GM13976 (cell line): ENCODE results near the gene KPTN.

ENCODE experiments used
- DNase-seq: peaks from one replicate; pipeline ENCODE4 v3.0.0; 2012; ENCODE audit warnings: low spot score
- in situ Hi-C: fragments of 300-500 bp; cut with MboI; formaldehyde crosslinking; loops from one replicate; pipeline ENCODE4 v1.12.0; 2022; ENCODE audit warnings: low sequenced_read_pairs, mixed read lengths, inconsistent platforms; ENCODE audit not compliant: unreplicated experiment
- TF ChIP-seq, protein P1 (sequence below): IDR thresholded peaks from 2 replicates; pipeline ENCODE4 v1.5.1; 2012; ENCODE audit warnings: borderline replicate concordance, mild to moderate bottlenecking; ENCODE audit not compliant: insufficient read depth; ENCODE audit errors: extremely low read depth, missing control alignments, control extremely low read depth

Gene KPTN

DNA sequence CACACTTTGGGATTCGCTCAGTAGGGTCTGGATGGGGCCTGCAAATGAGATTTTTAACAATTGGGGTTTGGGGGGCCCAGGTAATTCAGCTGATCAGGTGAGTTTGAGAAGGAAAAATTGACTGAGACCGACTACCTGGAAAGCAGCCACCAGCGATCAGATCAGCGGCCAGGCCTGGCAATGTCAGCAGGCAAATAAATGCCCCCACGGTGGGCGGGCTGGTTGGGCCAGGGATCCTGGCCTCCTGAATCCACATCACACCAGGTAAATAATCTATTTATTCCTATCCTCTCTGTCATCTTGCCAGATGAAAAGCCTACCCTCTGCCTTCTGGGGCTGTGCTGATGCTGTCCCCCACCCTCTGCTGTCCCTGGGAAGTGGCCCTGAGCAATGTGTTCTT is 21.5 kb upstream of the KPTN start:
- in situ Hi-C loops = no loop called here

DNA sequence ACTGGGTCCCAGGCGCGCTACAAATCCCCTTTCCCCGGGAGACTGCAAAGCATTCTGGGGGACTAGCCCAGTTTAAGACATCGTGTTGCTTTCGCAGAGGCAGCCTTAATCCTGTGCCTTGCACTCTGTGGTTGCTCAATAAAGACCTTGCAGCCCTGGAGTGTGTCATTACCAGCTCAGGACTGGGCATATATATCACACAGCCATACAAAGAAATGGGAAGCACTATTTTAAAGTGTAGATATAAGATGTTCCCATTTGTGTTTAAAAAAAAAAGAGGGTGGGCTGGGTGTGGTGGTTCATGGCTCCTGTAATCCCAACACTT is 19.8 kb upstream of the KPTN start:
- TF ChIP-seq, protein P1, sequence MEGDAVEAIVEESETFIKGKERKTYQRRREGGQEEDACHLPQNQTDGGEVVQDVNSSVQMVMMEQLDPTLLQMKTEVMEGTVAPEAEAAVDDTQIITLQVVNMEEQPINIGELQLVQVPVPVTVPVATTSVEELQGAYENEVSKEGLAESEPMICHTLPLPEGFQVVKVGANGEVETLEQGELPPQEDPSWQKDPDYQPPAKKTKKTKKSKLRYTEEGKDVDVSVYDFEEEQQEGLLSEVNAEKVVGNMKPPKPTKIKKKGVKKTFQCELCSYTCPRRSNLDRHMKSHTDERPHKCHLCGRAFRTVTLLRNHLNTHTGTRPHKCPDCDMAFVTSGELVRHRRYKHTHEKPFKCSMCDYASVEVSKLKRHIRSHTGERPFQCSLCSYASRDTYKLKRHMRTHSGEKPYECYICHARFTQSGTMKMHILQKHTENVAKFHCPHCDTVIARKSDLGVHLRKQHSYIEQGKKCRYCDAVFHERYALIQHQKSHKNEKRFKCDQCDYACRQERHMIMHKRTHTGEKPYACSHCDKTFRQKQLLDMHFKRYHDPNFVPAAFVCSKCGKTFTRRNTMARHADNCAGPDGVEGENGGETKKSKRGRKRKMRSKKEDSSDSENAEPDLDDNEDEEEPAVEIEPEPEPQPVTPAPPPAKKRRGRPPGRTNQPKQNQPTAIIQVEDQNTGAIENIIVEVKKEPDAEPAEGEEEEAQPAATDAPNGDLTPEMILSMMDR = no peak
- in situ Hi-C loops = no loop called here
- DNase-seq = no peak

More for the DNA sequence above, 21.5 kb upstream of the KPTN start:
- TF ChIP-seq, protein P1 = no peak
- no peak for DNase-seq

DNA sequence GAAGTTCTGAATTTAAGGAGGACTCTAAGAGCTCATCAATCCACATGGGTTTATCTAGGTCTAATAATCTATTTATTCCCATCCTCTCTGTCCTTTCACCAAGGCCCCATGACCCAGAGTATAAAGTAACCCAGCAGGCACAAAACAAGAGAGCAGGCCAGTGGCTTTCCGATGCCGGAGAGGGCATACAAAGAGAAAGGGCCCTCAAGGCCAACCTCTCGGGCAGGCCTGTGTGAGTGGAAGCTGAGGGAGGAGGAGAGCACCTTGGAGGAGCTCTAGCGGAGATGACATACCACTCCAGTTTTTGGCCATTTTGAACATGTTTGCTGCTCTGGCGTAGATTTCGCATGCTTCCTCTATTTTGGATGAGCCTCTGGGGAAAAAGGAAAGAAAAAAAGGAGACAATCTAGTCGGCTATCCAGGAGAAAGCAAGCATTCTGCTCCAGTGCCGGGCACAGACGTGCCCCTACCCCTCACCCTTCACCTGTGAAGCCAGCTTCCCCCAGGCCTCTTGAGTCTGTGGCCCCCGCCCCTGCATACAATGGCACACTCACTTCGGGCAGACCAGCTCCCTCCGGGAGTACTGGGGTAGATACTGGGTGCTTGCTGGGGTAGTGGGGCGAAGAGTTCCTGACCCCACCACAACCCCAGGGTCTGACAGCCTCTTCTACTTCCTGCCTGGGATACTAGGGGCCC is 19.3 kb upstream of the KPTN start:
- DNase-seq = no peak
- TF ChIP-seq, protein P1 = no peak
- in situ Hi-C loops = no loop called here

DNA sequence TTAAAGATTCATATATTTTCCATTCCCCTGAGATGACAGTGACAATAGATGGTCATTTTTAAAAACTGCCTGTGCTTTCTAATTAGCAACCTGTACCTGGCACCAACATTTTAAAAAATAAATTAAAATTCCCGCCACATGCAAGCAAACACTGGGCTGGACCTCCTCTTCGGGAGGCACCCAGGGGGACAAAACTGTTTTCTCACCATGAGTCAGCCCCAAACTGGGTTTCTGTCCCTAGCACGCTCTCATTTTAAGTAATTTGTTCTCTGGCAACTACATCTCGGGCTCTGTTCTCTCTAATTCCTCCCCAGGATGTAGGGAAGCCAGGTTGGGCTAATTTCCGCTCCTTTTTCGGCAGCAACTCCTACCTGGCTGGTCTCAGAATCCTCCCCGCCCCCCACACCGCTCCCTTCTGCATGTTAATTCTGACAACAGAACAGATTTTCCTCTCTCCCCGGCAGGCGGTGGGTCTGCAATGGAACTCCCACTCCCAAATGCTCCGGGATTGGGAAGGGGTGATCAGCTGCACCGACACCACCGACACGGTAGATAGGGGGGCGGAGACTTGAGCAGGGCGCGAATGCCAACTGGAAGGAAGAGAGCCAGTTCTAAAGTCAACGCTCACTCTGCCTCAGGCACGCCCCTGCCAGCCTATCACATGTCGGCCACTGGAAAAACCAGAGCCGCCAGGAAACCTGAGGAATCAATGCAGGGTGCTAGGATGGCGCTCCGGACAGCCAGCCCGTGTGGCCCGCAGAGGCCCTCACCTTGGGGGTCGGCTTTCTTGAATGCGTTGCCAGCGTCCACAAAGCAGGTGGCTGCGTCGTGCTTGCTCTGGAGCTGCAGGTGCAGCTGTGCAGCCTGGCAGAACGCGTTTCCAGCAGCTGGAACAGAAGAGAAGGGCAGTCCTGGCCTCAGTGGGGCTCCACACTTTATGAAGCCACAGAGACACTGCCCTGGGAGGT is 16.1 kb upstream of the KPTN start:
- TF ChIP-seq, protein P1 = no peak
- DNase-seq = no peak
- in situ Hi-C loops = no loop called here

DNA sequence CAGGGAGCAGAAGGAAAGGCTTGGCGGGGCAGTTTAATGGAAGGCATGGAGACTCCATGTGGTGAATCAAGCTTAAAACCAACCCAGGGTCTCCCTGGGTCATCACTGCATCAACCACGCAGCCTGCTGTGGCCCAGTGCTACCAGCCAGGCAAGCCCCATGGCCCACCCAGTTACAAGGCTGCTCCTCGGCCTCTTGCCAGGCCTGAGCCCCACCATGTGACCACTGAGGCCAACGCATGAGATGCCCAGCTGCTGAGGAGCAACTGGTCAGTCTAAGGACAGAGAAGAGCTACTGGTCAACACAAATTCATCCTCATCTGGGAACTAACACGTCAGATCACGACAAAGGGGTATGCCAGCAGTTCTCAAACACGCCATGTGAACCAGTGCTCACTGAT is 15.4 kb upstream of the KPTN start:
- no peak for DNase-seq
- TF ChIP-seq, protein P1 = no peak
- in situ Hi-C loops = no loop called here

DNA sequence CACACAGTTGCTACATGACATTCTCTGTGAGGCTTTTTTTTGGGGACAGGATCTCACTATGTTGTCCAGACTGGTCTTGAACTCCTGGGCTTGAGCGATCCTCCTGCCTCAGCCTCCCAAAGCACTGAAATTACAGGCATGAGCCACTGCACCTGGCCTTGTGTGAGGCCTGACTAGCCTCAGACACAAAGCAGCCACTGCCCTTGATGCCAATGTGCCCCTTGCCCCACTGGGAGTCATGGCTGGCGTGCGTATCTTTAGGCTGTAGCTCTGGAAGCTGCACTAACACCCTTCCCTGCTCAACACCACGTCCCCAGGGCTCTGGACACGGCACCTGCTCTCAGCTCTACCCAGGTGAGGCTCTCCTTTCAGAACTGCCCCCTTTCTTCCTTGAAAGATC is 14.5 kb upstream of the KPTN start:
- DNase-seq = no peak
- TF ChIP-seq, protein P1 = no peak
- in situ Hi-C loops = no loop called here
